Measurements from ENCODE around the gene GSTA4.

GRCh38 chr6:52953911-52954839 lies 40.9 kb downstream of the GSTA4 start:
- TF ChIP-seq YY1 (IDR thresholded peaks at IDR 0.05; ENCODE audit: insufficient read depth, insufficient read length), result no peak
- no peak for TF ChIP-seq SUZ12 (IDR thresholded peaks at IDR 0.05; ENCODE audit: extremely low read depth, insufficient read depth, insufficient read length)
- no peak for TF ChIP-seq ZNF274 (IDR thresholded peaks at IDR 0.05; ENCODE audit: low read depth, low read length)

Data from NT2/D1 (cell line).